ENCODE measurements around the gene RNFT2.

GRCh38 chr12:116881877-116882507 is 143.9 kb downstream of the RNFT2 start:
- TF ChIP-seq, protein P1, sequence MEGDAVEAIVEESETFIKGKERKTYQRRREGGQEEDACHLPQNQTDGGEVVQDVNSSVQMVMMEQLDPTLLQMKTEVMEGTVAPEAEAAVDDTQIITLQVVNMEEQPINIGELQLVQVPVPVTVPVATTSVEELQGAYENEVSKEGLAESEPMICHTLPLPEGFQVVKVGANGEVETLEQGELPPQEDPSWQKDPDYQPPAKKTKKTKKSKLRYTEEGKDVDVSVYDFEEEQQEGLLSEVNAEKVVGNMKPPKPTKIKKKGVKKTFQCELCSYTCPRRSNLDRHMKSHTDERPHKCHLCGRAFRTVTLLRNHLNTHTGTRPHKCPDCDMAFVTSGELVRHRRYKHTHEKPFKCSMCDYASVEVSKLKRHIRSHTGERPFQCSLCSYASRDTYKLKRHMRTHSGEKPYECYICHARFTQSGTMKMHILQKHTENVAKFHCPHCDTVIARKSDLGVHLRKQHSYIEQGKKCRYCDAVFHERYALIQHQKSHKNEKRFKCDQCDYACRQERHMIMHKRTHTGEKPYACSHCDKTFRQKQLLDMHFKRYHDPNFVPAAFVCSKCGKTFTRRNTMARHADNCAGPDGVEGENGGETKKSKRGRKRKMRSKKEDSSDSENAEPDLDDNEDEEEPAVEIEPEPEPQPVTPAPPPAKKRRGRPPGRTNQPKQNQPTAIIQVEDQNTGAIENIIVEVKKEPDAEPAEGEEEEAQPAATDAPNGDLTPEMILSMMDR (conservative IDR thresholded peaks at IDR 0.05) = no peak
- no peak for TF ChIP-seq EZH2 (IDR thresholded peaks at IDR 0.05; ENCODE audit: low read depth)
